SH-SY5Y (cell line): ENCODE measurements around the gene TMEM266.

Experiments used
- GATA2 ChIP-seq: IDR thresholded peaks from 2 replicates; pipeline ENCODE4 v1.6.1; 2011; ENCODE audit warnings: mild to moderate bottlenecking, low read depth, low read length
- GATA3 ChIP-seq: IDR thresholded peaks from 2 replicates; pipeline ENCODE4 v1.6.1; 2011; ENCODE audit warnings: low read depth, mild to moderate bottlenecking, low read length, moderate library complexity

- no peak for TF ChIP-seq GATA2
- TF ChIP-seq GATA3, result no peak
Observed at GRCh38 chr15:76061700-76062099, 1.9 kb downstream of the TMEM266 start.
